Fibroblast of peridontal ligament (primary cell): ENCODE measurements around the gene SLC19A1.

Experiments used
- DNase-seq: peaks from one replicate; pipeline ENCODE4 v3.0.0-alpha.2; 2010; ENCODE audit errors: extremely low read depth

Gene SLC19A1

GRCh38 chr21:45545236-45545570 is 3.0 kb upstream of the SLC19A1 start:
- DNase-seq: no peak

GRCh38 chr21:45544449-45545235 is 2.4 kb upstream of the SLC19A1 start:
- no peak for DNase-seq

- no peak for DNase-seq
Observed at GRCh38 chr21:45543710-45544448, 1.6 kb upstream of the SLC19A1 start.

GRCh38 chr21:45543371-45543709 is 1.1 kb upstream of the SLC19A1 start:
- DNase-seq: no peak

- no peak for DNase-seq
Observed at GRCh38 chr21:45542667-45543370, 579 bp upstream of the SLC19A1 start.

DNA sequence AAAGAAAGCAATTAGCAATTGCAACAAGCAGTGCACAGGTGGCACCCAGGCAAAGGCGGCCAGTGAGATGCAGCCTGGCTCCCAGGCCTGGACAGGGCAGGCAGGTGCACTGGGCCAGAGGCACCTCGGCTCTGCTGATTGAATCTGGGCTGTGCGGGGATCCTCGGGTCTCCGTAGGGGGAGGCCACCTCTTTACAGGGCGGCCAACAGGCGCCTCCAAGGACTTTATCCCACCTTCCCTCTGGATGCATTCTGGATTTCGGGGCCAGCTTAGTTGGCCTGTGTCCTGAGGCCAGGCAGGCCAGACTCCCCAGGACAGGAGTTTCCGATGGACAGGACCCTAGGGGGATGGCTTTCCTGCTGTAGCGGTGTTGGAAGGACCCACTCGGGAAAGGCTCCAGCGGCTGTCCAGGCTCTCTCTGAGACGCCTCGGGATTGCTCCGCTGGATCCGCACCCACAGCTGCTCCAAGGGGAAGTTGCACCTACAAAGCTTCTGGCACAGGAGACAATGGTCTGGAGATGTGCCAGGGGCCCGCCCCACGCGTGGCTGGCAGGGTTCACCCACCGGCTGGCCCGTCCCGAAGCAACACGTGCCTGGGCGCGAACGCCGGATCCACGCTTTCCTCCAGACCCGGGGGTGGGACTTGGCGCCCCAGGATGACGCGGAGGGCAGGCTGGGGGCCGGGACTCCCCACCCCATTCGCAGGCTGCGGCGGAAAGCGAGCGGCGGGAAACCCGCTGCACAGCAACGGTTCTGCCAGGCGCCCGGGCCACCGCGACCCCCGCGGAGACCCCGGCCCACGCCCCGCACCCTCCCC is 810 bp downstream of the SLC19A1 start:
- DNase-seq: peak; percentile 32

GRCh38 chr21:45540601-45540970 is 1.7 kb downstream of the SLC19A1 start:
- no peak for DNase-seq

- DNase-seq: no peak
Observed at GRCh38 chr21:45539796-45540600, 2.2 kb downstream of the SLC19A1 start.

- DNase-seq: no peak
Observed at GRCh38 chr21:45539046-45539795, 3.0 kb downstream of the SLC19A1 start.

GRCh38 chr21:45538381-45539045 is 3.7 kb downstream of the SLC19A1 start:
- no peak for DNase-seq

DNA sequence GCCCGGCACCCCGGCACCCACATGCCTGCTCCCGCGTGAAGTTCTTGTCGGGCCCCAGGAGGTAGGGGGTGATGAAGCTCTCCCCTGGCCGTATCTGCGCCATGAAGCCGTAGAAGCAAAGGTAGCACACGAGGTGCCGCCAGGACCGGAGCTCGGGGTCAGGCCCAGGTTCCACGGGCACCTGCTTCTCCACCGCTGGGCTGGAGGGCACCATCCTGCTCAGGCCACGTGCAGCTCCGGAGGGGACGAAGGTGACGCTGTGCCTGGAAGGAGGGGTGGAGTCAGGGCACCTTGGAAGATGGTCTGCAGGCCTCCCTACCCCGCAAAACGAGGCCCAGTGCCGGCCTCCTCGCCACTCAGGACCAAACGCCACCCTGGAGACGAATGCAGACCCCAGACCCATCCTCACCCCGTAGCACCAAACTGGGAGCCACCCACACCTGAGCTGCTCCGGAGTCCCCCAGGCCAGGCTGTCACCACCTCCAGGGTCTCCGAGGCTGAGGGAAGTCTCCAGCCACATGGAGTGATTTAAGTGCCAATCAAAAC is 4.4 kb downstream of the SLC19A1 start:
- DNase-seq: no peak

- no peak for DNase-seq
Observed at GRCh38 chr21:45537111-45537745, 5.0 kb downstream of the SLC19A1 start.

DNA sequence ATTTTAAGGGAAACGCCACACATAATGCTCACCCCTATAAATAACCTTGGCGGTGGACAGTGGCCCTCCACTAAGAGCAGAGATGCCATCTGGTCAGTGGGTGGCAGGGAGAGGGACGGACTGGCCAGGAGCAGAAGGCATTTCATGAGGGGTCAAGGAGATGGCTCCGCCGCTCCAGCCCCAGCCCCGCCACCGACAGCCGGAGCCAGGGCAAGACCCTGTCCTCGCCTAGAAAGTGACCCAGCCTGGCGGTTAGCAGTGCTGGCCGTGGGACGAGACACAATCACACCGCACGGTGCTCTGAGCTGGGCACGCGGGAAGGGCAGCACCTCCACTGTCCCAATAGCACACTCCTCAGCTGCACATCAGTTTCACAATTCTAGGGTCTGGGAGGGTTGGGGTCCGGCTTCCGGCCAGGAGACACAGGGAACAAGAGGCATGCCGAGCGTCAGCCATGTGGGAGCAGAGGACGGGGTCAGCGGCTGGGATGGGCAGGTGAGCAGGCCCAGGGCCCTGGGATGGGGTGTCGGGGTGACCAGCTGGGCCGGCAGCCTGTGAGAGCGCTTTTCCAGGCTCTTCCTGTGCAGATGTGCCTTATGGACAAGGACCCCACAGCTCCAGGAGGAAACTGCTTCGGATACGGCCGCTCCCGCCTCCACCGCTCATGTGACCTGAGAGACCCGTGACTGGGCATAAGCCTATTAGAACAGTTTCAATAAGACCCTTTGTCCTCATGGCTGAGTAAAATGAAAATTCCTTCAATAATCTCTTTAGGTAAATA is 5.7 kb downstream of the SLC19A1 start:
- no peak for DNase-seq

DNA sequence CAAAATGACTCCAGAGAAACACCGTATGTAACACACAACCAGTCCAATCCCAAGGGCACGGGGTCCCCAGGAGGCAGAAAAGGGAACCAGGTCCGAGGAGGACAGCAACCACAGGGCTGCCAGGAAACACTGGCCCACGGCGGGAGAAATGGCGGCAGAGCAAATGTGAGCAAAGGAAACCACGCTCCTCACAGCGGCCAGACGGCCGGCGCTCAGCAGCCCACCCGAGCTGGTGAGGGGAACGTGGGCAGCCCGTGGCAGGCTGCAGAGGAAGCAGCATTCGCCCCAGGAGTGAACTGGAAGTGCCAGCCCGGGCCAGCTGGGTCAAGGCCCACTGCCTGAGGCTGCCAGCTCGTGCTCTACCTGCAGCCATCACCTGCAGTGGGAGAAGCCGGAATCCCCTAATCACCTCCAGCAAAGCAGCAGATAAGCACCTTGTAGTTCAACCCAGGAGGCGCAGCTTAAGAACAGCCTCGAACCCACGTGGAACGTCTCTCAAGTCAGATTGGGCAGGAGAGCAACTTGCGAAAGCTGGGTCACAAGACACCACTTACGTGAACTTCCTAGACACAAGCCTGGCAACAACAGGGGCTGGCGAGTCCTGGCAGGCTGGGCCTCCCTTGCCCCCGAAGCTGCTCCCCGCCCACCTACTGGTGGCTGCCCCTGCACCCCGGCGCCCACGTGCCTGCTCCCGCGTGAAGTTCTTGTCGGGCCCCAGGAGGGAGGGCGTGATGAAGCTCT is 6.7 kb downstream of the SLC19A1 start:
- DNase-seq: no peak

DNA sequence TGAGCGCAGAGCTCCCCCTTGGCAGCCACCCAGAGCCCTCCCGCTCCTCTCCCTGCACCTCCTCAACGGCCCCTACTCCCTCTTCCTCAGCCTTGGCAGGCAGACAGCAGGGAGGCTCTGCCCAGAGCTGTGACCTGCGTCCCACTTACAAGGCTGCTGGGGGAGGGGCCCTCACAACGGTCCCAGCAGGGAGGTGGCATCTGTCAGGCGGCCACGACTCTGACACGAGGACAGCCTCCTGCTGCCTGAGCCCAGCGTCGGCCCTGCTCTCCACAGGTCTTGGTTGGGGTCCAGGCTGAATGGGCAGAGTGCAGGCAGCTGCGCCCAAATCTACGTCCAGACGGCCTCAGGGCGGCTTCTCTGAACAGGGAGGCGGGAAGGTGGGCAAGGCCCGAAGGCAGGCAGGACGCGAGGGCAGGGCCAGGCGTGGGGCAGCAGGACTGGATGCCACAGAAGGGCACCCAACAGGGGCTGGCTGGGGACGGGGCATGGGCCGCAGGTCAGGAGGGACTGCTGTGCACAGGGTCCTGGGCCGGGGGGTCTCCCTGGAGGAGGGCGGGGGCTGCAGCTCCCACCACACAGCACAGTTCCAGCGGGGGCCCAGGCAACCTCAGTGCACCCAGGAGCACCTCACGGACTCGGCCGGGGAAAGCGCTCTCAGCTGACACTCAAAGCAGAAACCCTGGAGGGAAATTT is 7.5 kb downstream of the SLC19A1 start:
- DNase-seq: no peak

DNA sequence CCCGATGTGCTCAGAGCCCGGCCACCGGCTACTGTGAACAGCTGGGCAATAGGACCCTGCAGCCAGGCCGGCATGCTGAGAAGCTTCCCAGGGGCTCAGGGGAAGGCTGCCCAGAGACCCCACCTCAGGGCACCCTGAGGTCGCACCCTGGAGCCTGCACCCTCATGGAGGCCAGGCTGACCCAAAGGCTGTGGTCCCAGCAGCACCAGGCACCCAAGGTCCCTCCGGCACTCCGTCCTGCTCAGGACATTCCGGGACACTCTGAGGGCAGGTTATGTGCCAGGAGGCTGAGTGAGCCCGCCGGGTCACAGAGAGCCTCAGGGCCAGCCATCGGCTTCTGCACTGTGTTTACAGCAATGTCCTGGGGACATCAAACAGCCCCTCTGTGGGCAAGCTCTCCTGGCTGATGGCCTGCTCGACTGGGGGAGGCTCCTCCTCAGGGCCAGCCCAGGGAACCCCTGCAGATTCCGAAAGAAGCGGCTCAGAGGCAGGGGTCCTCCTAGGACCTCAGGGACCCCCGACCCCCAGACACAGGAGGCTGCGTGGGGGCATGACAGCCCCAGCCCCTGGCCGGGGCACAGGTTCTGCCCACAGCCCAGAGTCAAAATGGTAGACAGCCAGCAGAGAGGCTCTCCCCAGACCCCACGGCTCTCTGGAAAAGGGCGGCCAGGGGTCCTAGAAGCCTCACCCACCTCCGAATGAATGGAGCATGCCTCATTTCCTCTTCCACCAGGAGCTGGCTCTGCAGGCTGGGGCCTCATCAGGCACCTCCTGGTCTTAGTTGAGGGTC is 8.2 kb downstream of the SLC19A1 start:
- DNase-seq: no peak
